ENCODE results near the gene CEP83. TPM values are rescaled to one million over a fixed set of nuclear protein-coding genes. Genes with fewer than 3 reads are reported as not detected.

Gene CEP83
- polyA plus RNA-seq, 1 donor (not counting 4 experiments of a cell fraction or from before 2014, with no cell fraction given): 9.5 TPM

DNA sequence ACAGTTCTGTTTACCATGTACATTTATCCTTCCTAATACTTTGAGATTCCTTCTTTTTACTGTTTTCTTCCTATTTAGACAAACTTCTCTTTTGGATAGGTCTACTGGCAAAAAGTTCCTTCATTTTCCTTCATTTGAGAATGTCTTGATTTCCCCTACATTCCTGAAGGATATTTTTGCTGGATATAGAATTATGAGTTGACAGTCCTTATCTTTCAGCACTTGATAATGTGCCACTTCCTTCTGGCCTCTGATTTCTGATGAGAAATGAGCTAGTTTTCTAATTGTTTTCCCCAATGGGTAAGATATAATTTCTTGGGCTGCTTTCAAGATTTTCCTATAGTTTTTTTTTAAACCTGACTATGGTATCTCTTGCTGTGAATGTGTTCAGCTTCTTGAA, 75.6 kb downstream of the CEP83 start:
- FAIRE-seq (no peak), DNase-seq (ENCODE audit: low read depth, low spot score) (no peak)
- H3K4me3 ChIP-seq (ENCODE audit: control insufficient read depth in 2 of 3, extremely low read depth in 1 of 3, insufficient read depth in 2 of 3, low read depth in 1 of 3, low read length in 3 of 3): no peak overlapping the region
- no peak overlapping the region for H2AFZ ChIP-seq (ENCODE audit: control insufficient read depth, low read length)
- peaks cover 2 to 8% of the 10 kb centered on the region in 2 experiments for H3K36me3 ChIP-seq (ENCODE audit: control insufficient read depth in 2 of 2, extremely low read depth in 1 of 2, insufficient read depth in 2 of 2, low read length in 2 of 2)
- TF ChIP-seq EZH2 (IDR thresholded peaks at IDR 0.05; ENCODE audit: low read length): no peak
- TF ChIP-seq, protein P1, sequence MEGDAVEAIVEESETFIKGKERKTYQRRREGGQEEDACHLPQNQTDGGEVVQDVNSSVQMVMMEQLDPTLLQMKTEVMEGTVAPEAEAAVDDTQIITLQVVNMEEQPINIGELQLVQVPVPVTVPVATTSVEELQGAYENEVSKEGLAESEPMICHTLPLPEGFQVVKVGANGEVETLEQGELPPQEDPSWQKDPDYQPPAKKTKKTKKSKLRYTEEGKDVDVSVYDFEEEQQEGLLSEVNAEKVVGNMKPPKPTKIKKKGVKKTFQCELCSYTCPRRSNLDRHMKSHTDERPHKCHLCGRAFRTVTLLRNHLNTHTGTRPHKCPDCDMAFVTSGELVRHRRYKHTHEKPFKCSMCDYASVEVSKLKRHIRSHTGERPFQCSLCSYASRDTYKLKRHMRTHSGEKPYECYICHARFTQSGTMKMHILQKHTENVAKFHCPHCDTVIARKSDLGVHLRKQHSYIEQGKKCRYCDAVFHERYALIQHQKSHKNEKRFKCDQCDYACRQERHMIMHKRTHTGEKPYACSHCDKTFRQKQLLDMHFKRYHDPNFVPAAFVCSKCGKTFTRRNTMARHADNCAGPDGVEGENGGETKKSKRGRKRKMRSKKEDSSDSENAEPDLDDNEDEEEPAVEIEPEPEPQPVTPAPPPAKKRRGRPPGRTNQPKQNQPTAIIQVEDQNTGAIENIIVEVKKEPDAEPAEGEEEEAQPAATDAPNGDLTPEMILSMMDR (optimal IDR thresholded peaks at IDR 0.05 in 1 of 3, IDR thresholded peaks at IDR 0.05 in 1 of 3, conservative IDR thresholded peaks at IDR 0.05 in 1 of 3; ENCODE audit: extremely low read depth in 1 of 3, insufficient read depth in 2 of 3, low read length in 3 of 3): no peak
- no peaks in the 10 kb centered on the region for H3K27me3 ChIP-seq (ENCODE audit: control insufficient read depth, extremely low read depth, insufficient read depth, low read length)
- H3K9ac ChIP-seq (ENCODE audit: control insufficient read depth, extremely low read depth, insufficient read depth, low read length): no peak overlapping the region
- H3K9me3 ChIP-seq (ENCODE audit: control insufficient read depth, low read depth, low read length): no peaks in the 10 kb centered on the region
- no peak overlapping the region for H3K27ac ChIP-seq (ENCODE audit: control insufficient read depth, insufficient read depth, low read length)
- H4K20me1 ChIP-seq (ENCODE audit: control insufficient read depth, extremely low read depth, insufficient read depth, low read length): no peaks in the 10 kb centered on the region
- no peaks in the 10 kb centered on the region for H3K9me1 ChIP-seq (ENCODE audit: control insufficient read depth, extremely low read depth, insufficient read depth, low read length)
- dilution Hi-C loops (cut with MboI; ENCODE audit: extremely low pct_ligation_motif_present, low sequenced_read_pairs): no loop called here
- H3K79me2 ChIP-seq (ENCODE audit: control insufficient read depth, insufficient read depth, low read length): no peaks in the 10 kb centered on the region
- no peak overlapping the region for H3K4me2 ChIP-seq (ENCODE audit: control insufficient read depth, extremely low read depth, insufficient read depth, low read depth, low read length)
- H3K4me1 ChIP-seq (ENCODE audit: control insufficient read depth, extremely low read depth, insufficient read depth, low read length): no peaks in the 10 kb centered on the region

DNA sequence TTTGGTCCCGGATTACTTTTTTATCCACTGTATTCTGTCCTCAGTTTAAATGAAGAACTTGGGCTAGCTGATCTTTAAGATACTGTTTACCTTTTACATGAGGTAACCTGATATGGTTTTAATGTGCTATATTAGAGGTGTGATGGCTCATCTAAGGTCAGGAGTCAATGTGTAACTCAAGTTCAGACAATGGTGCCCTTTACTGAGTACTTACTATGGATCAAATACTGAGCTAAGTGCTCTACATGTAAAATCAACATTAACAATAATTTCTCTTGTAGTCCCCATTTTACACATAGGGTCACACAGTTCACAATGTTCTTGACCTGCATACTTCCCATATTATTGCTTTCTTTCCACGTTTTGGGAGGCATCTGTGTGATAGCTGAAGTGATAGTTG, 79.2 kb downstream of the CEP83 start:
- dilution Hi-C loops (cut with MboI; ENCODE audit: extremely low pct_ligation_motif_present, low sequenced_read_pairs): no loop called here
- no peak overlapping the region for H3K27ac ChIP-seq (ENCODE audit: control insufficient read depth, insufficient read depth, low read length)
- H3K79me2 ChIP-seq (ENCODE audit: control insufficient read depth, insufficient read depth, low read length): no peaks in the 10 kb centered on the region
- no peak overlapping the region for H3K9ac ChIP-seq (ENCODE audit: control insufficient read depth, extremely low read depth, insufficient read depth, low read length)
- H4K20me1 ChIP-seq (ENCODE audit: control insufficient read depth, extremely low read depth, insufficient read depth, low read length): no peaks in the 10 kb centered on the region
- no peaks in the 10 kb centered on the region for H3K9me3 ChIP-seq (ENCODE audit: control insufficient read depth, low read depth, low read length)
- no peaks in the 10 kb centered on the region for H3K9me1 ChIP-seq (ENCODE audit: control insufficient read depth, extremely low read depth, insufficient read depth, low read length)
- DNase-seq (ENCODE audit: low read depth, low spot score) (no peak), FAIRE-seq (no peak)
- no peak overlapping the region for H2AFZ ChIP-seq (ENCODE audit: control insufficient read depth, low read length)
- H3K36me3 ChIP-seq (ENCODE audit: control insufficient read depth in 2 of 2, extremely low read depth in 1 of 2, insufficient read depth in 2 of 2, low read length in 2 of 2): peaks cover 4 to 8% of the 10 kb centered on the region in 2 experiments
- H3K4me3 ChIP-seq (ENCODE audit: control insufficient read depth in 2 of 3, extremely low read depth in 1 of 3, insufficient read depth in 2 of 3, low read depth in 1 of 3, low read length in 3 of 3): no peak overlapping the region
- no peaks in the 10 kb centered on the region for H3K27me3 ChIP-seq (ENCODE audit: control insufficient read depth, extremely low read depth, insufficient read depth, low read length)
- H3K4me1 ChIP-seq (ENCODE audit: control insufficient read depth, extremely low read depth, insufficient read depth, low read length): no peaks in the 10 kb centered on the region
- no peak overlapping the region for H3K4me2 ChIP-seq (ENCODE audit: control insufficient read depth, extremely low read depth, insufficient read depth, low read depth, low read length)
- TF ChIP-seq, protein P1 (optimal IDR thresholded peaks at IDR 0.05 in 1 of 3, IDR thresholded peaks at IDR 0.05 in 1 of 3, conservative IDR thresholded peaks at IDR 0.05 in 1 of 3; ENCODE audit: extremely low read depth in 1 of 3, insufficient read depth in 2 of 3, low read length in 3 of 3): no peak
- TF ChIP-seq EZH2 (IDR thresholded peaks at IDR 0.05; ENCODE audit: low read length): no peak
